HCT116 (cell line): ENCODE results near the gene CHST1.

Experiments used
- EZH2 ChIP-seq: fragments of 200-600 bp; sonication (generic); IDR thresholded peaks from 2 replicates; pipeline ENCODE4 v1.6.1; 2017; ENCODE audit warnings: antibody characterized with exemption, mixed run types
- POLR2A ChIP-seq: IDR thresholded peaks from 2 replicates; pipeline ENCODE4 v1.7.0; 2011; ENCODE audit warnings: borderline replicate concordance; ENCODE audit not compliant: insufficient read depth, insufficient read length; ENCODE audit errors: extremely low read depth
- POLR2AphosphoS5 ChIP-seq: IDR thresholded peaks from 2 replicates; pipeline ENCODE4 v1.6.1; 2011; ENCODE audit warnings: mild to moderate bottlenecking, low read depth, low read length, moderate library complexity
- SIN3A ChIP-seq: IDR thresholded peaks from 2 replicates; pipeline ENCODE4 v1.6.1; 2012; ENCODE audit warnings: low read depth
- YY1 ChIP-seq: IDR thresholded peaks from 2 replicates; pipeline ENCODE4 v1.6.1; 2011; ENCODE audit warnings: low read length, low read depth, moderate library complexity, mild to moderate bottlenecking; ENCODE audit not compliant: insufficient replicate concordance; ENCODE audit errors: extremely low read depth
- TF ChIP-seq, protein P1 (sequence below), 3 experiments: fragments of 200-600 bp in 1 of 3; sonication (generic) in 1 of 3; IDR thresholded peaks in 2 of 3; conservative IDR thresholded peaks in 1 of 3; 2 replicates each; pipeline ENCODE4 v1.5.1; 2012 to 2017; ENCODE audit warnings: low read depth in 2 of 3, low read length in 2 of 3, antibody characterized with exemption in 1 of 3, borderline replicate concordance in 1 of 3, control low read depth in 1 of 3, mild to moderate bottlenecking in 1 of 3, mixed read lengths in 1 of 3, mixed run types in 1 of 3, moderate library complexity in 1 of 3; ENCODE audit not compliant: insufficient read depth in 1 of 3
- TF ChIP-seq, protein P2 (sequence below): IDR thresholded peaks from 2 replicates; pipeline ENCODE4 v1.6.1; 2012; ENCODE audit warnings: low read depth

DNA sequence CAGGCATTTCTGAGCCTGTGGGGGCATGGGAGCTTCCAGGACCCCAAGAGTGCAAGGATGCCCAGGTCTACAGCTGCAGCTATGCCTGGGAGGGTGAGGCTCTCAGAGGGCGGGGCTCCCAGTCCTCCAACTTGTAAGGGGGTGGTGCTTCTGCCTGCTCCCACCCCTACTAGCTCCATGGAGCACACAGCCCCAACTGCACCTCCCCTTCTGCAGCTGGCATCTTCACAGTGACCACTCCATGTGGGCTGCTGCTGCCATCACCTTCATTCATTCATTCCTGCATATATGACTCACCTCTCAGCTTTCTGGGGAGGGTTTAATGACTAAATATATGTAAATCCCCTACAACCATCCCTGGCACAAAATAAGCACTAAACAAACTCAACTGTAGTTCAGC is 43.8 kb downstream of the CHST1 start:
- TF ChIP-seq, protein P1, sequence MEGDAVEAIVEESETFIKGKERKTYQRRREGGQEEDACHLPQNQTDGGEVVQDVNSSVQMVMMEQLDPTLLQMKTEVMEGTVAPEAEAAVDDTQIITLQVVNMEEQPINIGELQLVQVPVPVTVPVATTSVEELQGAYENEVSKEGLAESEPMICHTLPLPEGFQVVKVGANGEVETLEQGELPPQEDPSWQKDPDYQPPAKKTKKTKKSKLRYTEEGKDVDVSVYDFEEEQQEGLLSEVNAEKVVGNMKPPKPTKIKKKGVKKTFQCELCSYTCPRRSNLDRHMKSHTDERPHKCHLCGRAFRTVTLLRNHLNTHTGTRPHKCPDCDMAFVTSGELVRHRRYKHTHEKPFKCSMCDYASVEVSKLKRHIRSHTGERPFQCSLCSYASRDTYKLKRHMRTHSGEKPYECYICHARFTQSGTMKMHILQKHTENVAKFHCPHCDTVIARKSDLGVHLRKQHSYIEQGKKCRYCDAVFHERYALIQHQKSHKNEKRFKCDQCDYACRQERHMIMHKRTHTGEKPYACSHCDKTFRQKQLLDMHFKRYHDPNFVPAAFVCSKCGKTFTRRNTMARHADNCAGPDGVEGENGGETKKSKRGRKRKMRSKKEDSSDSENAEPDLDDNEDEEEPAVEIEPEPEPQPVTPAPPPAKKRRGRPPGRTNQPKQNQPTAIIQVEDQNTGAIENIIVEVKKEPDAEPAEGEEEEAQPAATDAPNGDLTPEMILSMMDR (IDR thresholded peaks at IDR 0.05 in 2 of 3, conservative IDR thresholded peaks at IDR 0.05 in 1 of 3; ENCODE audit: borderline replicate concordance in 1 of 3, insufficient read depth in 1 of 3, low read depth in 2 of 3, low read length in 2 of 3) = no peak
- TF ChIP-seq EZH2 (no peak), POLR2AphosphoS5 (no peak), POLR2A (no peak), SIN3A (no peak), YY1 (no peak)
- TF ChIP-seq, protein P2, sequence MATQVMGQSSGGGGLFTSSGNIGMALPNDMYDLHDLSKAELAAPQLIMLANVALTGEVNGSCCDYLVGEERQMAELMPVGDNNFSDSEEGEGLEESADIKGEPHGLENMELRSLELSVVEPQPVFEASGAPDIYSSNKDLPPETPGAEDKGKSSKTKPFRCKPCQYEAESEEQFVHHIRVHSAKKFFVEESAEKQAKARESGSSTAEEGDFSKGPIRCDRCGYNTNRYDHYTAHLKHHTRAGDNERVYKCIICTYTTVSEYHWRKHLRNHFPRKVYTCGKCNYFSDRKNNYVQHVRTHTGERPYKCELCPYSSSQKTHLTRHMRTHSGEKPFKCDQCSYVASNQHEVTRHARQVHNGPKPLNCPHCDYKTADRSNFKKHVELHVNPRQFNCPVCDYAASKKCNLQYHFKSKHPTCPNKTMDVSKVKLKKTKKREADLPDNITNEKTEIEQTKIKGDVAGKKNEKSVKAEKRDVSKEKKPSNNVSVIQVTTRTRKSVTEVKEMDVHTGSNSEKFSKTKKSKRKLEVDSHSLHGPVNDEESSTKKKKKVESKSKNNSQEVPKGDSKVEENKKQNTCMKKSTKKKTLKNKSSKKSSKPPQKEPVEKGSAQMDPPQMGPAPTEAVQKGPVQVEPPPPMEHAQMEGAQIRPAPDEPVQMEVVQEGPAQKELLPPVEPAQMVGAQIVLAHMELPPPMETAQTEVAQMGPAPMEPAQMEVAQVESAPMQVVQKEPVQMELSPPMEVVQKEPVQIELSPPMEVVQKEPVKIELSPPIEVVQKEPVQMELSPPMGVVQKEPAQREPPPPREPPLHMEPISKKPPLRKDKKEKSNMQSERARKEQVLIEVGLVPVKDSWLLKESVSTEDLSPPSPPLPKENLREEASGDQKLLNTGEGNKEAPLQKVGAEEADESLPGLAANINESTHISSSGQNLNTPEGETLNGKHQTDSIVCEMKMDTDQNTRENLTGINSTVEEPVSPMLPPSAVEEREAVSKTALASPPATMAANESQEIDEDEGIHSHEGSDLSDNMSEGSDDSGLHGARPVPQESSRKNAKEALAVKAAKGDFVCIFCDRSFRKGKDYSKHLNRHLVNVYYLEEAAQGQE = no peak
